HG02840 (cell line): ENCODE data around the gene PACSIN2.
A peak's percentile ranks its signal among the peaks of the same experiment; 100 is the strongest.
"Not testable (repeated sequence)": the region's sequence is repeated elsewhere in the genome, so short reads cannot be mapped to it uniquely, and the experiment has no call there.

Source experiments
- ATAC-seq: cut with Tn5 transposase; IDR thresholded peaks from one replicate; pipeline ENCODE4 v1.9.1; 2021; ENCODE audit warnings: mild to moderate bottlenecking, moderate library complexity, moderate number of reproducible peaks; ENCODE audit not compliant: unreplicated experiment, low FRiP score

The PACSIN2 gene, protein sequence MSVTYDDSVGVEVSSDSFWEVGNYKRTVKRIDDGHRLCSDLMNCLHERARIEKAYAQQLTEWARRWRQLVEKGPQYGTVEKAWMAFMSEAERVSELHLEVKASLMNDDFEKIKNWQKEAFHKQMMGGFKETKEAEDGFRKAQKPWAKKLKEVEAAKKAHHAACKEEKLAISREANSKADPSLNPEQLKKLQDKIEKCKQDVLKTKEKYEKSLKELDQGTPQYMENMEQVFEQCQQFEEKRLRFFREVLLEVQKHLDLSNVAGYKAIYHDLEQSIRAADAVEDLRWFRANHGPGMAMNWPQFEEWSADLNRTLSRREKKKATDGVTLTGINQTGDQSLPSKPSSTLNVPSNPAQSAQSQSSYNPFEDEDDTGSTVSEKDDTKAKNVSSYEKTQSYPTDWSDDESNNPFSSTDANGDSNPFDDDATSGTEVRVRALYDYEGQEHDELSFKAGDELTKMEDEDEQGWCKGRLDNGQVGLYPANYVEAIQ

GRCh38 chr22:43014869-43015676, at the start of gene PACSIN2:
TSS of gene PACSIN2 (minus strand) at chr22:43015149. CDS start at chr22:42912080, 103,069 bp downstream.
- ATAC-seq = peak; percentile 90

DNA sequence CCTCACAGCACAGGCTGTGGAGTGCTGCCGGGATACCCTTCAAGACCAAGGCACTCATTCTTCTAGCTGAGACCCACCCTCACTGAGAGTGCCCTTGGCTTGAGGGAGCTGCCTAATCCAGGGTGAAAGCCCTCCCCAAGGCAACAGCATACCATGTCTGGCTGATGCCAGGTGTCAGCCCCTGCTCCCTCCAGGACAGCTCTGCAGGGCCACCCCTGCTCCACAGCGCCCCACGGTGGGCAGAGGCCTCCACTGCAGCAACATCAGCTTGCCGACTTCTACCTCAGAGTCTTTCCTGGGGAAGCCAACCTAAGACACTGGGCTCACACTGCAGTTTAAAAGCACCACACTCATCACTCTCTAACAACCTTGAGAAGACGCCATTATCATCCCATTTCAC, 45.2 kb upstream of the PACSIN2 start:
- no peak for ATAC-seq

DNA sequence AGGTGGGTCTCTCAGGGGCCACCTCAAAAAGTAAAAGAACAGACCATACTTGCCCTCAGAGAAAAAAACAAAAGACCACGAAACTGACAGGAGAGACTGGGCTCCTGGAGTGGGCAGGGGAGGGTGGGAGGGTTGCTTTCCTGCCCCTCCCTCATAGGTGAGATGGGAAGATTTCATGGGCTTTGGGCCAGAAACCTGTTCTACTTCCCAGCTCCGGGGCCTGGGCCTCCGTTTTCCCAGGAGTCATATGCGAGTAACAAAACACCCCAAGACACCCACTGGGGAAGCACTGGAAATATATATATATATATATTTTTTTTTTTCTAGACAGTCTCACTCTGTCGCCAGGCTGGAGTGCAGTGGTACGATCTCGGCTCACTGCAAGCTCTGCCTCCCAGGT, 42.7 kb upstream of the PACSIN2 start:
- no peak for ATAC-seq

DNA sequence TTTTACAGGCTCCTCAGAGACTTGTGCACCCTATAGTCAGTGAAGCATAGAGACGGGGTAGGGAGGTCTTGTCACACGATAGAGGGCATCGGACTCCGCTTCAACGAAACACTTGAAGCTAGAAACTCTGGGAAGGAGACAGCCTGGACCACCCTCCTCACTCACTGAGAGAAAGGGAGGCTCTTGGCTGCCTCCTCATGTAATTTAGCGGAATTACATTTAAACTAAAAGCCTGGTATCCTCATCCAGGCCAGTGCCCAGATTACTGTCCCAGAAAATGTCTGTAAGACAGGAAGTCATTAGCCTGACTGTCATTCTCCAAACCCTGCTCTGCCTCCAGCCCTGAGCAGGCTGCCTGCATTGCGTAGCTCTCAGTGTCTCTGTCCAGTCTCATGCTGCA, 38.2 kb upstream of the PACSIN2 start:
- ATAC-seq = no peak

DNA sequence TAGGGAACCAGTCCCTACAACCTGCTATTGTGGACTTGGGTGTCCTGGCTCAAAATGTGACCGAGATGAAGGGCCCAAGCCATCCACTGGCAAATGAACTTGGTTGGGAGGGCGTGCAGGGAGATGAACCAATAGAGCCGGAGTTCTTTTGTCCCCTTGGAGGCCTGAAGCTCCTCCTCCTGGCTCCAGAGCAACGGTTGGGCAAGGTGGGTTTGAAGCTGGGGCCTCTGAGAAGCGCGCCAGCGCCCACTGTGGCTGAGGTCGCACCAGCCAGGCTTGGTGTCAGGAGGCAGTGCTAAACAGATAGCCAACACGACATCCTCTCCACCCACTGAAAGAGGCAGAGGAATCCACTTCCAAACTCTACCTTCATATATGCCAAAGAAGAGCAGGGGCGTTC, 36.0 kb upstream of the PACSIN2 start:
- ATAC-seq = no peak

GRCh38 chr22:43047605-43048004, 32.7 kb upstream of the PACSIN2 start:
- ATAC-seq = no peak

- no peak for ATAC-seq
Measured at GRCh38 chr22:43044290-43044712, 29.4 kb upstream of the PACSIN2 start.

DNA sequence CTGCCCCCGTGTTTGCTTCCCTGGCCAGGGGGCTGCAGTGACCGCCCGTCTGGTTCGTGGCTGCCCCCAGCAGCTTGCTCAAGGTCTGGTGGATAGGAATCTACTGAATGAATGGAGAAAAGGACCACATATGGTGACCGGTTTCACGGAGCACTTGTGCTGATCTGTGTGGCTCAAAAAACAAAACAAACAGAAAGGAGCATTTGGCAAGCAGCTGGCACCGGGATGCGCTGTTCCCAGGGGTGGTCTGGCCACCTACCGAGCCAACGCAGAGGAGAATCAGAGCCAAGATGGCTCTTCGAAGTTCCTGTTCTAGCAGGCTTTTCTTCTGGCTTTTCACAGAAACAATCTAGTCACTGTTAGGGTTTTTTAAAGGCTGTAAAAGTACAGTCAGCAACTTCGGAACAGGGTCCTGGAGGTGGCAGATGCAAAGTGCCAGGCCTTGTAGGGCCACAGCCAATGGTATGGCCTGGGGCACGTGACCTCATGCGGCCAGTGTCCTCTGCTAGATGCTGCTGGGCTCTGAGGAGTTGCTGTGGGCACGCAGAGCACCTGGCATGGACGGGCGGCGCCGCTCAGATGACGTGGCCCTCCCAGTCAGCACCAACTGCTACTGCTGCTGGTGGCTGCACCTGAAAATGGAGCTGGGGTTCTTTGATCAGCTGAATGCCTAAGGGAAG, 27.3 kb upstream of the PACSIN2 start:
- no peak for ATAC-seq

DNA sequence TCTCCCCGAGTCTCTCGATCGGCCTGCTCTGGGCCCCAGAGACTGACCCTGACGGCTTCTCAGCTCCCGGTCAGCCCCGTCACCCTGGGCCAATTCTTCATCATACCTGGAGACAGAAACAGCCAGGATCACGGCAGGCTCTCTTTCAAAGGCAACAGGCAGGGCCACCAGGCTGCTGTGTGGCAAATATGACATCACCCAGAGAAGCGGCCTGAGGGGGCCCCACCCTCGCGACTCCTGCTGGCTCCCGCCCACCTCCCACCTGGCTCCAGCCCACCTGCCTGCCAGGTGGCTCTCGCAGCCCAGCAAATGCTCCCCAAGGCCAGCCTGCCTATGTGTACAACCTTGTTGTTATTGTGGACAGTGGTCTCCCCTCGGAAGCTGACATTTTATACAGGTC, 24.9 kb upstream of the PACSIN2 start:
- ATAC-seq = no peak

DNA sequence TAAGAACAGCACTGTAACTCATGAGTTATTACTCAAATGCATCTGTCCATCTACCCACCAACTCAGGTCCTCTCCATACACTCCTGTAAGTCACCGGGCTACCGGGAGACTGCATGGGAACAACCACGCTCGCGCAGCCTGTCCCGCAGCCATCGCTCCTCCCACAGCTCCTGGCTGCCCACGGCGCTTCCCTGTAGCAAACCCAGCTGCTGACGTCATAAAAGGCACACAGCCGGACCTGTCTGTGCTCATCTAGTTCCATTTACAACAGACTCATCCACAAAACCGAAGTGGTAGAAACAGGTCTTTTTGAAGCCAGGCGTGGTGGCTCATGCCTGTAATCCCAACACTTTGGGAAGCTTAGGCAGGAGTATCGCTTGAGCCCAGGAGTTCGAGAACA, 23.4 kb upstream of the PACSIN2 start:
- ATAC-seq = no peak

DNA sequence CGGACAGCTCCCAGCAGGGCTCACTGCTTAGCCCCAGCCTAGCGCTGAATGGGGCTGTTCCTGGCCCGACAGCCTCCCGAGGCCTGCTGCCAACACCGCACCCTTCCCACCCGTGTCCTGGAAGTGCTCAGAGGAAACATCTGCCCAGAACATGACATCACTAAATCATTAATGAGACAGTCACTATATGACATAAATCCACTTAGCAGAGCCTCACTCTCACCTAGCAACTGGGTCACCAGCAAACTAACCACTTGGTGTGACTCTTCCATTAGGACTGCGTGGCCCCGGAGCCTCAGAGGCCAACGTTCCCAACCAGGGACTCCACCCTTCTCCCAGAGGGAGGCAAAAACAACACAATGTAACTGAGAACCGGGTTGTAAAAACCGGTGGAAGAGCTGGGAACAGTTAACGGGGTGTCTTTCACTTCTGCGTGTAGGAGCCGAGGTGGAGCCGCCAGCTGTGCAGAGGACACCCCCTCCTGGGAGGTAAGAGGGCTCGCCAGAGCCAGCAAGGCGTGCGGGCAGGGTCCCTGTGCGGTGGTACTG, 21.4 kb upstream of the PACSIN2 start:
- no peak for ATAC-seq

GRCh38 chr22:43035250-43035649, 20.3 kb upstream of the PACSIN2 start:
- ATAC-seq = no peak

GRCh38 chr22:43031617-43032016, 16.7 kb upstream of the PACSIN2 start:
- no peak for ATAC-seq

DNA sequence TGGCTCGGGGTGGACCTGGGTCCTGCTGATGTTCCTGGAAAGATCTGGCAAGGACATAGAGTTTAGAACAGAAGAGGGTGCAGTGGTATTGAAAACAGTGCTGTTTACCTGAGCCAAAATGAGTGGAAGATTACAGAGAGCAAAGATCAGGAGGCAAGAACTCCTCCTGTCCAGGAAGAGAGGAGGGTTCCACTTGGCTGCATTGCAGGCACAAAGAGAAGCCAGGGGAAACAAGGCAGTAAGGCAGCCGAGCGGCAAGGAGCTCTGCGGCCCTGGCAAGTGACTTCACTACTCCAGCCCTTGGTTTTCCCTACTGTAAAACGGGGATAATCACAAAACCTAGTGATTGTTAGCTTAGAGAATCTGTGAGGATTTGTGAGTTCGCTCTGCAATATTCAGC, 3.7 kb upstream of the PACSIN2 start:
- ATAC-seq = no peak

GRCh38 chr22:43017525-43018460, 2.8 kb upstream of the PACSIN2 start:
- ATAC-seq = no peak

DNA sequence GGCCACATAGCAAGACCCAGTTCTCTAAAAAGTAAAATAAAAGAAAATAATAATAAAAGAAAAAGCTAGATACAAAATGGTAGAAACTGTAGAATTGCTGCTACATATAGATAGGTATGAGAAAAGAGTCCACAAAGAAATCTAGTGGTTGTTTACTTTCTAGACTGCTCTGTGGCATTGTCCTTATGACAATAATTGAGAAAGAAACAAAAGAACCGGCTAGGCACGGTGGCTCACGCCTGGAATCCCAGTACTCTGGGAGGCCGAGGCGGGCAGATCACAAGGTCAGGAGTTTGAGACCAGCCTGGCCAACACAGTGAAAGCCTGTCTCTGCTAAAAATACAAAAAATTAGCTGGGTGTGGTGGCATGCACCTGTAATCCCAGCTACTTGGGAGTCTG, 1.2 kb upstream of the PACSIN2 start:
- not testable (repeated sequence) for ATAC-seq

GRCh38 chr22:43015677-43016042, 711 bp upstream of the PACSIN2 start:
- no peak for ATAC-seq

- ATAC-seq = no peak
Measured at GRCh38 chr22:43014316-43014868, 557 bp downstream of the PACSIN2 start.
